ENCODE results near the gene GRIN3B.

DNA sequence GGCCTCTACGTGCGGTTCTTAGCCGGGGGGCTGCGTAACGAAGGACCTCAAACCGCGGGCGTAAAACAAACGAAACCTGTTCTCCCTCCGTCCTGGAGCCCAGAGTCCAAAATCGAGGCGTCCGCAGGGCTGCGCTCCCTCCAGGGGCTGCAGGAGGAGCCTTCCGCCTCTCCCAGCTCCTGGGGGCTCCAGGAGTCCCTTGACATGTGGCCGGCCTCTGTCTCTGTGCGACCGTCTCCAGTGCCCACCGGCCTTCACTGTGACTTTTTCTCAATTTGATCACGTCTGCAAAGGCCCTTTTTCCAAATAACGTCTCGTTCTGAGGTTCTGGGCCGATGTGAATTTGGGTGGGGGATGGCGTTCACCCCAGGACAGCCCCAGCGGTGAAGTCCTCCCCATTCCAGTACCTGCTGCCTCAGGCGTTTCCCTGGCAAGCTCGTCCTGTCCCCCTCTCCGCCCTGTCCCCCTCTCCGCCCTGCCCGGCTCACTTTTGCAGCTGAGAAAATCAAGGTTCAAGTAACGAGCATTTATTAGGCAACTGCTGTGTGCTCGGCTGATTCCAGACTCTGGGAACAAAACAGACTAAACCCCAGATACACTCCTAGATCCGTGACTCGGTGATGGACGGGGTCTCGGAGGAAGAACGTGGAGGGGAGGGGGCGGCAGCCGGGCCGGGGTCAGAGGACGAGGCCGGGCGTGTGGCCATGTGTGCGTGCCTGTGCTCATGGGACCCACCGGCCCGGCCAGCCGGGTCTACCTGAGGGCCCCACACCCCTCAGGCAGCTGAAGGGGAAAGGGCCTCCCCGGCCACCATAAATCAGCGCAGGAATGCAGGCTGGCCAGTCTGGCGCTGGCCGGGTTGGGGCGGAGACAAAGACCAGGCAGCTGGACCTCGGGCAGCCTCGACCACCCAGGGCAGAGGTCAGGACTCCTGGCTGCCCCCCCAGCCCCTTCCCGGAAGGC lies 44.1 kb upstream of the GRIN3B start:
- TF ChIP-seq CTCF (IDR thresholded peaks at IDR 0.05) (no peak), POLR2A (IDR thresholded peaks at IDR 0.05) (no peak), POLR2AphosphoS5 (IDR thresholded peaks at IDR 0.05) (no peak)

All from breast epithelium (tissue), 3 donors.